ENCODE measurements around the gene ESPNL. TPM values are rescaled to one million over a fixed set of nuclear protein-coding genes. Genes with fewer than 3 reads are reported as not detected.

Gene ESPNL
- total RNA-seq, 2 experiments from 2014 or later: 0.05 to 0.15 TPM

DNA sequence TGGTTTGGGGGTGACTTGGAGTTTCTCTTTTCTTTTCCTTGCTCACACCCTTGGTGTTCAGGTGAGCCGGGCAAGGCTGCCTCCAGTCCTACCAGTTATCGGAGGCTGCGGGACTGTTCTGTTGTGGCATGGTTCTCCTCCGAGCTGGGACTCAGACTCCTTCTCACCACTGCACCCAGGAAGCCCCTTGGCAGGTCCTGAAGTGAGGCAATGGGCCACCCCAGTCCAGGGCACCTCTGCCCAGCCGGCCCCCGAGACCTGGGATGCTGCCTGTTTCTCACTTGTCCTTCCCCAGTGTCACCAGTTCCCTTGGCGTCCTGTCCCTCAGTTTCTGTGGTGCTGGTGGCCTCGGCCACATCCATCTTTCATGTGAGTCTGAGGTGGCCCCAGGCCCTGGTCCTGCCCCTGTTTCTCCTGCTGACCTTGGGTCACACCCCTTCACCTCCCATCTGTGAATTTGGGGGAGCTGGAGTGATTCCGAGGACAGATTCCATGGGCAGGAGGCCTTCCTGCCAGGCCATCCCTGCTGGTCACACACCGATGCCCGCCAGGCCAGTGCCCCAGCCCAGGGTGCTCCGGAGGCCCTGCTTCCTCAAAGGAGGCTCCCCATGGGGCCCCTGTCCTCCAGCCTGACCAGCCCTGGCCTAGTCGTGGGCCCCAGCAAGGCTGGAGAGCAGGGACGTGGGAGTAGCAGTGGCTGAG, 31.8 kb downstream of the ESPNL start:
- H3K4me1 Mint-ChIP-seq (ENCODE audit: low read depth): no peaks in the 10 kb centered on the region
- no peaks in the 10 kb centered on the region for H3K36me3 Mint-ChIP-seq (ENCODE audit: low read depth)

DNA sequence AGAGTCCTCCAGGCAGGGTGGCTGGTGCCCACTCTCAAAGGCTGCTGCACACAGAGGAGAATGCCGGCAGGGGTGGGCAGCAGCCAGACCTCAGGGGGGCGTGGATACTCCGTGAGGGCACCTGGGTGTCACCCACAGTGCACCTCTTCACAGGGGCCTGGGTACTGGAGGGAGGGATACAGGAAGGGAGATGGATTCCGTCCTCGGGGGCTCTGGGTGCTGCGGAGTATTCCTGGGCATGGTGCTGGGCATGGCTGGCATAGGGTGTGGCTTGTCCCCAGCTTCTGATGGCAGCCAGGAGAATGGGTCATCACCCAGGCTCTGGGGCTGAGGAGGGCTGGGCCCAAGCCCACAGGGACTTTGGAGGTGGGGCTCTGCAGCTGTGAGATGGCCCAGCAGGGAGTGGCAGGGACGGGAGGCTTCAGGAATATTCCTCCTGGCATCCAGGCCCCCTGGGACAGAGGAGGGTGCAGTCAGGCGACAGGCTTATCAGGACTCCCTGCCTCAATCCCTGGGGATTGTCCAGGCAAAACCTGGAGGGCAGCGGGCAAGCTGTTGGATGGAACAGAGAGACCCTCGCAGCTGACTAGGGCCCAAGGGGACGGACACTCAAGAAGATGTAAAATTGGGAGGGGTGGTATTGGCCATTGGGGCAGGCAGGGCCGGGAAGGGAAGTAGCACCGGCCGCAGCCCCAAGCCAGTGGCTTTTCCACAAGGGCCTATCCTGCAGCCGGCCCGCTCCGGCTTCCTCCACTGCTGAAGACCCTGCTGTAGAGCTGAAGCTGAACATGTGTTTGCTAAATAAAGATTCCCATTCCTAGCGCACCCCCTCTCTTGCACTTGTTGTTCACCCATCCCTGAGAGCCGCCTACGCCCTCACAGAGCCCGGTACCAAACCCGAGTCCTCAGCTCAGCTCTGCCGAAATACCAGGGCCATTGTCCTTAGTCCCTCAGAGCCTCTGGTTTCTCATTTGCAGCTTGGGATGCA, 32.6 kb downstream of the ESPNL start:
- DNase-seq: no peak
- no peak overlapping the region for H3K27ac Mint-ChIP-seq
- H3K9me3 Mint-ChIP-seq: no peaks in the 10 kb centered on the region
- H3K27me3 Mint-ChIP-seq (ENCODE audit: low read depth): no peaks in the 10 kb centered on the region
- H3K4me3 Mint-ChIP-seq: no peak overlapping the region
- no peaks in the 10 kb centered on the region for H3K4me1 Mint-ChIP-seq (ENCODE audit: low read depth)
- CTCF ChIA-PET: no interaction called here
- H3K36me3 Mint-ChIP-seq (ENCODE audit: low read depth): no peaks in the 10 kb centered on the region
- intact Hi-C loops (cut with micrococcal nuclease): no loop called here

More for the DNA sequence above, 31.8 kb downstream of the ESPNL start:
- intact Hi-C loops (cut with micrococcal nuclease): no loop called here
- Mint-ChIP-seq H3K27me3 (ENCODE audit: low read depth) (no peaks in the 10 kb centered on the region), H3K9me3 (no peaks in the 10 kb centered on the region), H3K27ac (no peak overlapping the region), H3K4me3 (no peak overlapping the region)
- CTCF ChIA-PET: no interaction called here
- DNase-seq: no peak

DNA sequence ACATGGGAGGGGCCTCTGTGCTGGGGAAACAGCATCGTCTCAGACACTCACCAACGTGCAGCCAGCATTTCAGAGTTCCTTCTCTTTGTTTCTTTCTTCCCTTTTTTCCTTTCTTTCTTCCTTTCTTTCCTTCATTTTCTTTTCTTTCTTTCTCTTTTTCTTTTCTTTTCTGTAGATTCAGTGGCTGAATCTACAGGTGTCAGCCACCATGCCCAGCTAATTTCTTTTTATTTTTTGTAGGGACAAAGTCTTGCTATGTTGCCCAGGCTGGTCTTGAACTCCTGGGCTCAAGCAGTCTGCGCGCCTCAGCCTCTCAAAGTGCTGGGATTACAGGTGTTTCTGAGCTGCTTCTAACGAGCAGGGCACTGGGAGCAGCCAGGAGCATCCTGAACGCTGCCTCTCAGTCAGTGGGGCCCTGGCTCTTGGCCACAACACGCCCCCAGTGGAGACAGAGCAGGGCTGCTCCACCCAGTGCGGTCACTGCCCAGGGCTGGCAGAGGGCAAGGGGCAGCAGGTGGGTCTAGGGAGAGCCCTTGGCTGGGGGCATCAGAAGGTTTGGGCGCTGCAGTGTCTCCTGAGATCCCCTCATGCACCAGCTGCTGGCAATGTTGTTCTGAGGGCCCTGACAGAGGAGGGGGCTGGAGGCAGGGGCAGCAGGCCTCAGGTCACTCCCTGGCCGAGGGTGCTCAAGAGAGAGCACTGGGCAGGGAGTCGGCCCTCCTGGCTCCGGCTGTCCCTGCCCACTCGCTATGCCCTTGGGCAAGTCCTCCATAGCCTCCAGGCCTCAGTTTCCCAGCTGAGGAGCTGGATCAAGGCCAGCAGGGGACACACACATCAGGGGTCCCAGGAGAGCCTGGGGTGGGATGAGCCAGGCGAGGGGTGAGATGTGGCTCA, 33.6 kb downstream of the ESPNL start:
- intact Hi-C loops (cut with micrococcal nuclease): no loop called here
- H3K27me3 Mint-ChIP-seq (ENCODE audit: low read depth): no peaks in the 10 kb centered on the region
- no peak overlapping the region for H3K27ac Mint-ChIP-seq
- no peak overlapping the region for H3K4me3 Mint-ChIP-seq
- DNase-seq: no peak
- CTCF ChIA-PET: no interaction called here
- H3K9me3 Mint-ChIP-seq: no peaks in the 10 kb centered on the region
- H3K4me1 Mint-ChIP-seq (ENCODE audit: low read depth): no peaks in the 10 kb centered on the region
- no peaks in the 10 kb centered on the region for H3K36me3 Mint-ChIP-seq (ENCODE audit: low read depth)

DNA sequence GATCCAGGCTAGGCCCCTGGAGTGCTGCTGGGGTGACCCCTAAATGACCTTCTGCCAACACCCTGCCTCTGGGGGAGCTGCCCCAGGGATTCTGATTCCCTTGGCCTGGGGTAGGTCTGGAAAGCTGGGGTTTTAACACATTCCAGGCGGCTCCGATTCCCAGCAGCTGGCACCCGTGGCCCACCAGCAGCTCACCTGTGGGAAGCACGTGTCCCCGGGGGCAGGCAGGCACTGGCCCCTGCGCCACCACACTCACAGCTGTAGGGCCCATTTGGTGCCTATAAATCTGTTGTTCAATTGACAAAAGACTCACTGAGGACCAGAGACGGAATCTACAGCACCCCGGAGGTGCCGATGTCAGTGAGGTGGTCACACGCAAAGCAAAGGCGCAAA, 34.2 kb downstream of the ESPNL start:
- intact Hi-C loops (cut with micrococcal nuclease): no loop called here
- no peaks in the 10 kb centered on the region for H3K4me1 Mint-ChIP-seq (ENCODE audit: low read depth)
- H3K4me3 Mint-ChIP-seq: no peak overlapping the region
- CTCF ChIA-PET: no interaction called here
- H3K9me3 Mint-ChIP-seq: no peaks in the 10 kb centered on the region
- H3K36me3 Mint-ChIP-seq (ENCODE audit: low read depth): no peaks in the 10 kb centered on the region
- no peaks in the 10 kb centered on the region for H3K27me3 Mint-ChIP-seq (ENCODE audit: low read depth)
- no peak for DNase-seq
- no peak overlapping the region for H3K27ac Mint-ChIP-seq

DNA sequence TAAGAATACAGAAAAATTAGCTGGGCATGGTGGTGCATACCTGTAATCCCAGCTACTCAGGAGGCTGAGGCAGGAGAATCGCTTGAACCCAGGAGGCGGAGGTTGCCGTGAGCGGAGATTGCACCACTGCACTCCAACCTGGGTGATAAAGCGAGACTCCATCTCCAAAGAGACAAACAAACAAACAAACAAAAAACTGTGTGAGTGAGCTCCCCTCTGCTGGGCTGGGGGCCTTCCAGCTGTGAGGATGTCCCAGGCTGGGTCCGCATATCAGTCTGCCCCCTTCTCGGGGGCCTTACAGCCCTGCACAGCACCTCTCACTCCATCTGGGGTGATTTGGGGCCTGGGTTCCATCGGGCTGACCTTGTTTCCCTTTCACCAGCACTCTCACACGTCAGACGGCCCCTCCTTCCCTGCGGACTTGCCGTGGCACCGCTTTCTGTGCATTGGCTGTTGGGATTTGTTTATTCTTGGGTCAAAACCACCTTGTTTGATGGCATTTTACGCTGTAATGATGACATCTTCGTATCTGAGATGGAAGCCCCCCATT, 35.5 kb downstream of the ESPNL start:
- H3K4me3 Mint-ChIP-seq: no peak overlapping the region
- no peaks in the 10 kb centered on the region for H3K4me1 Mint-ChIP-seq (ENCODE audit: low read depth)
- H3K36me3 Mint-ChIP-seq (ENCODE audit: low read depth): no peaks in the 10 kb centered on the region
- no peaks in the 10 kb centered on the region for H3K27me3 Mint-ChIP-seq (ENCODE audit: low read depth)
- DNase-seq: no peak
- no peak overlapping the region for H3K27ac Mint-ChIP-seq
- CTCF ChIA-PET: no interaction called here
- H3K9me3 Mint-ChIP-seq: no peaks in the 10 kb centered on the region
- intact Hi-C loops (cut with micrococcal nuclease): no loop called here

DNA sequence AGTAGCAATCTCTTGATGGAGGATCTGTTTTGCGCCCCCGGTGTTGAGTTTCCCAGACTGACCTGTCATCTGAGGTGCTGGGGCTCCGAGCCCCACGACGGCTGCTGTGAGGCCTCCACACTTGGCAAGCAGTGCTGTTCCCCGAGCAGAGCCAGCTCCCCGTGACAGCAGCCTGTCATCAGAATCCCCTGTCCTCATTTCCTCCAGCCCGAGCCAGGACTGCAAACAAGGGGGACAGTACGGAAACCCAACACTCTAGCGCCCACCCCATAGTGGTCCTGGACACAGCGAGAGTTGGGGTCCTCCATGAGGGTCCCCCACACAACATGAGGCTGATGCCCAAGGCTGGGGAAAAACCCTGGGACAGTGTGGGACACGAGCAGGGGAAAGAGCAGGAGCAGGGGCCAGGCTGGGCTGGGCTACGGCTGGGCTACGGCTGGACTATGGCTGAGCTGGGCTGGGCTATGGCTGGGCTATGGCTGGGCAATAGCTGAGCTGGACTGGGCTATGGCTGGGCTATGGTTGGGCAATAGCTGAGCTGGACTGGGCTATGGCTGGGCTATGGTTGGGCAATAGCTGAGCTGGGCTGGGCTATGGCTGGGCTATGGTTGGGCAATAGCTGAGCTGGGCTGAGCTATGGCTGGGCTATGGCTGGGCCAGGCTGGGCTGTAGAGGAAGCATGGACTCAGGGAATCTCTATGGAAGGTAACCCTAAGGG, 36.8 kb downstream of the ESPNL start:
- Mint-ChIP-seq H3K4me1 (ENCODE audit: low read depth) (peaks cover 5% of the 10 kb centered on the region), H3K36me3 (ENCODE audit: low read depth) (no peaks in the 10 kb centered on the region), H3K4me3 (no peak overlapping the region), H3K27me3 (ENCODE audit: low read depth) (no peaks in the 10 kb centered on the region), H3K27ac (no peak overlapping the region), H3K9me3 (no peaks in the 10 kb centered on the region)
- DNase-seq: no peak
- CTCF ChIA-PET: no interaction called here
- intact Hi-C loops (cut with micrococcal nuclease): no loop called here

DNA sequence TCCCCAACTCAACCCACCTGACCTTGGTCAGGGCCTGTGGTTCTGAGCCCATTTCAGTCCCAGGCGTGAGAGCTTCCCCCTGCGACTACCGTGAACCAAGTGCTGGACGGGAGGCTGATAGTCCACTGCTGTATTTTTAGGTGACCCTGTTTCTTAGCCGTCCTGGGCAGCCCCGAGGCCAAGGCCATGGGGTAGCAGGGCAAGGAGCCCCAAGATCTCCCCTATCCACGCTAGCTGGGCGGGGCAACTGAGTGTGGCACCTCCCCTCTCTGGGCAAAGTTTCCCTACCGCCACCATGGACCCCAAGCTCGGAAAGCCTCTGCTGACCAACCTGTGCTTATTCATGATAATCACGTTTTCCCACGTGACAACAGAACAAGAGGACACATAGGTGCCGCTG, 37.7 kb downstream of the ESPNL start:
- Mint-ChIP-seq H3K4me3 (no peak overlapping the region), H3K4me1 (ENCODE audit: low read depth) (peaks cover 6% of the 10 kb centered on the region), H3K9me3 (no peaks in the 10 kb centered on the region), H3K27ac (no peak overlapping the region), H3K27me3 (ENCODE audit: low read depth) (no peaks in the 10 kb centered on the region), H3K36me3 (ENCODE audit: low read depth) (no peaks in the 10 kb centered on the region)
- intact Hi-C loops (cut with micrococcal nuclease): no loop called here
- DNase-seq: no peak
- CTCF ChIA-PET: interaction anchor here (0.6 to 1.4 kb wide), 2 partner anchors 13 to 61 kb away, joined by 3 to 4 read pairs; no protein-coding TSS in a partner anchor

DNA sequence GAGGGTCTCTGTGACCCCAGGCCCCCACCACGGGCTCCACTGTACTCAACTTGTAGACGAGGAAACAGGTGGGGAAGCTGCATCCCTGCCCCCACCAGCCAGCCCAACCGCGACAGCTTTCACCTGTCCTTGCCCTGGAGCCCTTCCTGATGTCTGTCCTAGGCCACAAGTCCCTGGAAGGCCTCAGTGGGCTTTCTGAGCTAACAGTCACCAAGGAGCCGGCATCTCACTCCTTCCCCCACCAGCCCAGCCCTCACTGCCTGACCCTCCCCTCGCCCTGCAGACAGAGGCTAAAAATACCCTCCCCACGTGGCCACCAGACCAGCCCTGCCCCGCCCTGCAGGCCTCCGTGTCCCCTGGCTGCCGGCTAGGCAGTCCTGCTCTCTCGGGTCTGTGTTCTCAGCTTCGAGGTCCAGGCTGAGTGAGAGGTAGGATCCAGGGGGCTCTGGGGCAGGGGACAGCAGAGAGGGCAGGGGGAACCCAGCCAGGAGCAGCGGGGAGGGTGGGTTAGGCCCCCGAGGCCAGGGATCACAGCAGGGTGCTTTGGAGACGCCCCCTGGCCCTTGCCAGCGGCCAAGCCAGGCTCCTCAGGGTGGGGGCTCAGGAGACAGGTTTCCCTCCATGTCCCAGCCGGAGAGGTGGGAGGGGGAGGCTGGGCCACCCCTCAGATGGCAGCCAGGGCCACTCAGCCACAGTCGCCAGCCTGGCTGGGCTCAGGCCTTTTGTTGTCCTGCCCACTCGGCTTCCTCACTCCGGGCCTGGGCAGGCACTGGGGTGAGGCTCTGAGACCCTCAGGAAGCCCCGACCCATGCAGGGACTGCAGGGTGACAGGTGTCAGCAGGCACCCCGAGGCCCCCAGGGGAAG, 38.4 kb downstream of the ESPNL start, which contains the start of gene KLHL30:
Gene KLHL30 (plus strand): TSS at position 338 of the 865 bp plus-strand sequence. CDS start 2,087 bp downstream, outside the sequence.
- intact Hi-C loops (cut with micrococcal nuclease): loop anchor here (1.0 kb wide), 1 partner anchor 170 kb away; no protein-coding TSS in a partner anchor
- H3K9me3 Mint-ChIP-seq: no peaks in the 10 kb centered on the region
- no peaks in the 10 kb centered on the region for H3K36me3 Mint-ChIP-seq (ENCODE audit: low read depth)
- no peaks in the 10 kb centered on the region for H3K27me3 Mint-ChIP-seq (ENCODE audit: low read depth)
- H3K27ac Mint-ChIP-seq: no peak within 1 kb of the TSS
- H3K4me1 Mint-ChIP-seq (ENCODE audit: low read depth): peaks cover 6% of the 10 kb centered on the region
- CTCF ChIA-PET: interaction anchor here (0.6 to 1.6 kb wide), 7 partner anchors 14 to 304 kb away, joined by 3 to 7 read pairs (median 3); no protein-coding TSS in a partner anchor
- H3K4me3 Mint-ChIP-seq: no peak within 1 kb of the TSS
- no peak for DNase-seq

DNA sequence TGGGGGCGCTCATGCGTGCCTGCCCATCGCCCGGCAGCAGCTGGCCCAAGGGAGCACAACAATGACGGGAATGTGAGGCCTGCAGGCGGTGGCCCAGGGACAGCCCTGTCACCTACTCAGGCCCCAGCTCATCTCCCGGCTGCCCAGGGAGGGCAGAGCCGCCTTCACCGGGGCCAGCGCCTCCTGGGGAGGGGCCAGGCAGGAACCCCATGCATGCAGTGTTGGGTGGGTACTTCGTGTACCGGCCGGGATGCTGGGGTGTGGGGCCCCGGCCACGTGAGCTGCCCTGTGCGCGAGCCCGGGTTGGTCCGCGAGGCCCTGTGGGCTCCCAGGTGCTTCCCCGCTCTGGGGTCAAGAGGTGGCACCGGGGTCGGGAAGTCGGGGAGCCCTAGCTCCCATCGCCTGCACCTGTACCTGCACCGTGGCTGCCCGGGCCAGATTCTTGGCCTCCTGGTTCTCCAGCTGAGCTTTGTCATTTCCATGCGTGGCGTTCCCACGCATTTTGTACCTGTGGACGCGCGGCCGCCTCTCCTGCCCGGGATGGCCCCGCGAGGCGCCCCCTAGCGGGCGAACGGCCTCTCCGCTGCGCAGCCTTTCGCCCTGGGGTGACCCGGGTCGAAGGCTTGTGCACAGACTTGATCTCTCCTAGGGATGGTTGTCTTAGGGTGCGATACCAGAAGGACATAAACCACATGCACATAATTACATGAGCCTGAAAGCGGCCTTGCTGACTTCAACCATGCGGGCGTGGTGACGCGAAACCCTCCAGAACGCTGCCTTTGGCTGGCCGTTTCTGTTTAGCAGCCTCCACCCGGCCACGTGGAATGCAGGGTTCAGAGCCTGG, 39.3 kb downstream of the ESPNL start:
- CTCF ChIA-PET: interaction anchor here (0.6 to 1.6 kb wide), 11 partner anchors 10 to 414 kb away, joined by 3 to 7 read pairs (median 4); no protein-coding TSS in a partner anchor
- Mint-ChIP-seq H3K4me1 (ENCODE audit: low read depth) (peaks cover 6% of the 10 kb centered on the region), H3K4me3 (no peak overlapping the region), H3K9me3 (no peaks in the 10 kb centered on the region), H3K36me3 (ENCODE audit: low read depth) (no peaks in the 10 kb centered on the region), H3K27me3 (ENCODE audit: low read depth) (no peaks in the 10 kb centered on the region), H3K27ac (no peak overlapping the region)
- peak; percentile 22 for DNase-seq
- intact Hi-C loops (cut with micrococcal nuclease): loop anchor here (1.0 kb wide), 1 partner anchor 171 kb away; no protein-coding TSS in a partner anchor

DNA sequence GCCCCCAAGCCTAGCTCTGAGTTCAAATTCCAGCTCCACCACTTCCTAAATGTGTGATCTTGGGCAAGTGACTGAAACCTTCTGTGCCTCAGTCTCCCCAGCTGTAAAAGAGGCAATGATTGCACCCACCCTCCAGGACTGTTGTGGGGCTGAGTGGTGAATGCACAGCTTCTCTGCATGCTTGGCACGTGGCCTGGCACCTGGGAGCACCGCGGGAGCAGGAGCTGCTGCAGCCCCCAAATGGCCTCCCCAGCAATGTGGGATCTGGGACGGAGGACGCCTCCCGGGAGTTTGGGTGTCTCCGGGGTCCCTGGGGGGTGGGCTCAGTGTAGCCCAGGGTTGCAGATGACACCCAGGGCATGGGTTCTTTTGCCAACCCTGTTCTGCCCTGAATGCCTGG, 39.9 kb downstream of the ESPNL start:
- CTCF ChIA-PET: interaction anchor here (0.6 to 1.6 kb wide), 7 partner anchors 10 to 413 kb away, joined by 3 to 7 read pairs (median 4); no protein-coding TSS in a partner anchor
- peaks cover 6% of the 10 kb centered on the region for H3K4me1 Mint-ChIP-seq (ENCODE audit: low read depth)
- H3K9me3 Mint-ChIP-seq: no peaks in the 10 kb centered on the region
- H3K27me3 Mint-ChIP-seq (ENCODE audit: low read depth): no peaks in the 10 kb centered on the region
- H3K36me3 Mint-ChIP-seq (ENCODE audit: low read depth): no peaks in the 10 kb centered on the region
- H3K4me3 Mint-ChIP-seq: no peak overlapping the region
- no peak overlapping the region for H3K27ac Mint-ChIP-seq
- DNase-seq: no peak
- intact Hi-C loops (cut with micrococcal nuclease): no loop called here
